ENCODE measurements around the gene RPRD2.

GRCh38 chr1:150420560-150421265 lies 56.8 kb downstream of the RPRD2 start:
- TF ChIP-seq CTCF (IDR thresholded peaks at IDR 0.05) (no peak), POLR2A (IDR thresholded peaks at IDR 0.05) (no peak)

Data from body of pancreas (tissue), 4 donors.